Activated CD4-positive, CD25-positive, alpha-beta regulatory T cell treated with anti-CD3 and anti-CD28 coated beads, Interleukin-2, amount 50 U/mL, for 24 hours (primary cell): ENCODE results near the gene SUB1.

Source experiments
- ATAC-seq, 2 donors: fragments of 150-1000 bp; cut with Tn5 transposase; one replicate each; pipeline ENCODE4 v1.10.0; 2021; ENCODE audit warnings: mild to moderate bottlenecking in 1 of 2, moderate library complexity in 1 of 2

Gene SUB1

DNA sequence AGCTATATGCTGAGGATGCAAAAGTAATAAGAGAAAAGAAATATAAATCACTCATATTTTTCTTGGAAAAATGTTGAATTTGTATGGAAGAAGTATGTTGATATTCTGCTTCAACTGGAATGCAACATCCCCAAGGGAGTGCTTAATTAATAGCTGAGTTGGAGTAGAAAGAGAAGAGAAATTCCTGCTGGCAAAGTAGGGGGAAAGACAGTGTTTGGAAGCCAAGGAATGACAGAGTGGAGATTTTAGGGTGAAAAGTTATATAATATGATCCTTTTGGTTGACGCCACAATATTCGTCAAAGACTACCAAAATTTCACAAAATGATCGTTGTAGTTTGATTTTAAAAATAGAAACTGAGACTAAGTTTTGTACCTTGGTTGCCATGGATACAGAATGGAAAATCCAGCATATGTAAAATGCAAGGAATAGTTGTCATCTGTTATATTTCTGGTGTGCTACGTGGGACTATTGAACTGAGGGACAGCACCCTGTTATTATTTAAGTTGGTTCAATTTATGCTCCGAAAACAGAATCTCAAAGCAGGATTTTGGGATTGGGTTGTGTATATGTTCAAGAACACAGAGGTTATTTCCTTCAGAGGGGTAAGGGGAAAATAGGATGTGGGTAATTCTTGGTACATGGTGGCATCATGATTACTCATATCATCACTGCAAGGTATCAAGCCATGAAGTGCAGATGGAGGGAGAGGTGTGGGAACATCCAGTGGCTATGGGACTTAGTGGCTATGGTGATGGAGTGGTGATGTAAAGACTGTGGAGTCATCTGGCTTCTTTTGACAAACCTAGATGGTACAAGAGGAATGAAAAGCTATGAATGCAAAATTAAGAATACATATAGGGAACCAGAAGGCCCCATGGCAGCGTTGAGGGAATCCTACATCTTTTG, 61.0 kb downstream of the SUB1 start:
- ATAC-seq, result no peak

DNA sequence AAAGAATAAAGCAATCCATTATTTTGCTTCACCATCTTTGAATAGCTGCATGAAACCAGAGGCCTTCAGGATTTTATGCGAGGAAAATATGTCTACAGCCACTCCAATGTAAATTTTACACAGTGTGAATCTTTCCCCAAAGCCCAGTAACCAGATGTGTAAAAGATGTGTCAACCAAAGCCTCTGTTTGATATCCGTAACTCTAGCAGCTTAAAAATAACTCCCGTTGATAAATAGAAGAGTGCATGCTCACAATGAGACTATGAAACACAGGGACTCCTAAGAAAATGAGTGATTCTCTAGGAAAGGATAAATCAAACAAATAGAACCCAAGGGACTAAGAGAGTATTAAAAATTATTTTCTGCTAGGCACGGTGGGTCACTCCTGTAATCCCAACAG, 65.7 kb downstream of the SUB1 start:
- ATAC-seq, result no peak

DNA sequence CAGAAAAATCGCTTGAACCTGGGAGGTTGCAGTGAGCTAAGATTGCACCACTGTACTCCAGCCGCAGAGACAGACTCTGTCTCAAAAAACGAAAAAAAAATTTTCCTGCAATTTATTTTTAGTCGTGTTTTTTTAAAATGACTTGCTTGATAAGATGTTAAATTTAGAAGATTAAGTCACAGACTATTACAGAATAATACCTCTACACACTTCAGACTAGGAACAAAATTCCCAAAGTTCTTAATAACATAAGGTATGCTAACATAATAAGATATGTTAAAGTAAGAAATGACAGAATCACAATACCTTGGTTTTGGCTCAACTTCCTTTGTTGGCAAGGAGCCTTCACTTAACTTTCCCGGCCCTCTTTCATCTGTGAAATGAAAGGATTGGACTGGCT, 66.3 kb downstream of the SUB1 start:
- ATAC-seq, result no peak
